NB4 (cell line): ENCODE results near the gene ECE1.

Experiments used
- DNase-seq: peaks from one replicate; pipeline ENCODE4 v3.0.0; 2010; ENCODE audit warnings: low read depth
- H3K4me3 ChIP-seq: one replicate; pipeline ENCODE4 v1.5.1; 2011; ENCODE audit warnings: mild to moderate bottlenecking, low read depth, low read length, moderate library complexity
- CTCF ChIP-seq: IDR thresholded peaks from one replicate; pipeline ENCODE4 v1.5.1; 2012; ENCODE audit warnings: low read depth, low read length
- MAX ChIP-seq: IDR thresholded peaks from 2 replicates; pipeline ENCODE4 v1.6.1; 2011; ENCODE audit warnings: low read depth, low read length
- MYC ChIP-seq: IDR thresholded peaks from 2 replicates; pipeline ENCODE4 v1.6.1; 2011; ENCODE audit warnings: low read depth, low read length
- POLR2A ChIP-seq: IDR thresholded peaks from 2 replicates; pipeline ENCODE4 v1.6.1; 2011; ENCODE audit warnings: mild to moderate bottlenecking; ENCODE audit not compliant: insufficient read length; ENCODE audit errors: extremely low read depth

ECE1 gene

GRCh38 chr1:21321963-21322680, 31.9 kb upstream of the ECE1 start:
- no peak overlapping the region for H3K4me3 ChIP-seq
- TF ChIP-seq MYC (no peak), CTCF (no peak), MAX (no peak), POLR2A (no peak)
- DNase-seq, result no peak

- H3K4me3 ChIP-seq, result no peak overlapping the region
- TF ChIP-seq POLR2A, result no peak
- no peak for TF ChIP-seq CTCF
- no peak for TF ChIP-seq MAX
- no peak for TF ChIP-seq MYC
- no peak for DNase-seq
These were observed 30.3 kb upstream of the ECE1 start for GRCh38 chr1:21320410-21321108.

GRCh38 chr1:21319447-21320407, 29.5 kb upstream of the ECE1 start:
- H3K4me3 ChIP-seq, result no peak overlapping the region
- DNase-seq, result no peak
- TF ChIP-seq POLR2A (no peak), MYC (no peak), CTCF (no peak), MAX (no peak)

- DNase-seq, result peak; percentile 60
- H3K4me3 ChIP-seq, result no peak overlapping the region
- TF ChIP-seq MYC (no peak), POLR2A (no peak), CTCF (no peak), MAX (no peak)
These were observed 28.5 kb upstream of the ECE1 start for GRCh38 chr1:21318714-21319159.

GRCh38 chr1:21318057-21318713, 27.9 kb upstream of the ECE1 start:
- H3K4me3 ChIP-seq, result no peak overlapping the region
- TF ChIP-seq MAX, result no peak
- no peak for TF ChIP-seq POLR2A
- TF ChIP-seq CTCF, result no peak
- TF ChIP-seq MYC, result no peak
- DNase-seq, result no peak
